GM08714 (cell line): ENCODE results near the gene CAMK2N2.

Source experiments
- H3K4me3 ChIP-seq: fragments of 200-500 bp; sonication (Bioruptor generic); 2 replicates; pipeline ENCODE4 v1.5.1; 2014; ENCODE audit warnings: mild to moderate bottlenecking, low read length, inconsistent platforms
- ZNF274 ChIP-seq: IDR thresholded peaks from 2 replicates; pipeline ENCODE4 v1.6.1; 2012; ENCODE audit warnings: mild to moderate bottlenecking, low read depth, low read length

The CAMK2N2 gene

GRCh38 chr3:184261270-184261853 is at the start of gene CAMK2N2:
TSS of gene CAMK2N2 (minus strand) at chr3:184261553. CDS start at chr3:184261285, 268 bp downstream.
- TF ChIP-seq ZNF274 = no peak
- peak within 1 kb of the TSS; percentile 49; the same call in 1 of the 2 replicates for H3K4me3 ChIP-seq

DNA sequence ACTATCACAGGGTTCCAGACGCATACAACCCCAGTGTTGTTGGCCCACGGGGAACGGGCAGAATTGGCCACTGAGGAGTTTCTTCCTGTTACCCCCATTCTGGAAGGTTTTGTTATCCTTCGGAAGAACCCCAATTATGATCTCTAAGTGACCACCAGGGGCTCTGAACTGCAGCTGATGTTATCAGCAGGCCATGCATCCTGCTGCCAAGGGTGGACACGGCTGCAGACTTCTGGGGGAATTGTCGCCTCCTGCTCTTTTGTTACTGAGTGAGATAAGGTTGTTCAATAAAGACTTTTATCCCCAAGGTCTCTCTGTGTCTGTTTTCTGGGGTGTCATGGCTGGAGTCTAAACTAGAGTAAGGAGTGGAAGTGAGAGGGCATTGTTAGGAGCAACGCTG is 47.4 kb upstream of the CAMK2N2 start:
- TF ChIP-seq ZNF274 = no peak

DNA sequence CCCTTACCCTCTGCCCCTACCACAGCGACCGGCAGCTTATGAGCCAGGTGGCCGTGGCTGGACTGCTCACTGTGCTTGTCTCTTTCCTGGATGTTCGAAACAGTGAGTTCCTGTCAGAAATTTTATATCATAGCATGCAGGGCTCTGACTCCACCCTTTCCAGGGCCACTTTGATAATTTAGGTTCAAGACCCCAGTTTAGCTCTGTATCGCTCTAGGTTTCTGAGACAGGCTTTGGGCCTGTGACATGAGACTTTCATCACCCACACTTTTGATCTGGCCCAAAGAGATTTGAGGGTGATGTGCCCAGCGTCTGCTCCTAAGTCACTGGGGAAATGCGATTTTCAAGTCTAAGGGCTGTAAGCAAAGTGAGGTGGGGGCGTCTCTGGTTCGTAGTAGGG is 46.6 kb upstream of the CAMK2N2 start:
- no peak for TF ChIP-seq ZNF274
- H3K4me3 ChIP-seq = no peak overlapping the region

More for the DNA sequence above, 47.4 kb upstream of the CAMK2N2 start:
- H3K4me3 ChIP-seq = no peak overlapping the region

- TF ChIP-seq ZNF274 = no peak
Observed at GRCh38 chr3:184306341-184306972, 45.1 kb upstream of the CAMK2N2 start.

GRCh38 chr3:184305577-184305976 is 44.2 kb upstream of the CAMK2N2 start:
- no peak for TF ChIP-seq ZNF274
- no peak overlapping the region for H3K4me3 ChIP-seq

More at GRCh38 chr3:184306341-184306972, 45.1 kb upstream of the CAMK2N2 start:
- H3K4me3 ChIP-seq = no peak overlapping the region

GRCh38 chr3:184300378-184300720 is 39.0 kb upstream of the CAMK2N2 start:
- H3K4me3 ChIP-seq = peak overlapping the region; percentile 94
- no peak for TF ChIP-seq ZNF274

DNA sequence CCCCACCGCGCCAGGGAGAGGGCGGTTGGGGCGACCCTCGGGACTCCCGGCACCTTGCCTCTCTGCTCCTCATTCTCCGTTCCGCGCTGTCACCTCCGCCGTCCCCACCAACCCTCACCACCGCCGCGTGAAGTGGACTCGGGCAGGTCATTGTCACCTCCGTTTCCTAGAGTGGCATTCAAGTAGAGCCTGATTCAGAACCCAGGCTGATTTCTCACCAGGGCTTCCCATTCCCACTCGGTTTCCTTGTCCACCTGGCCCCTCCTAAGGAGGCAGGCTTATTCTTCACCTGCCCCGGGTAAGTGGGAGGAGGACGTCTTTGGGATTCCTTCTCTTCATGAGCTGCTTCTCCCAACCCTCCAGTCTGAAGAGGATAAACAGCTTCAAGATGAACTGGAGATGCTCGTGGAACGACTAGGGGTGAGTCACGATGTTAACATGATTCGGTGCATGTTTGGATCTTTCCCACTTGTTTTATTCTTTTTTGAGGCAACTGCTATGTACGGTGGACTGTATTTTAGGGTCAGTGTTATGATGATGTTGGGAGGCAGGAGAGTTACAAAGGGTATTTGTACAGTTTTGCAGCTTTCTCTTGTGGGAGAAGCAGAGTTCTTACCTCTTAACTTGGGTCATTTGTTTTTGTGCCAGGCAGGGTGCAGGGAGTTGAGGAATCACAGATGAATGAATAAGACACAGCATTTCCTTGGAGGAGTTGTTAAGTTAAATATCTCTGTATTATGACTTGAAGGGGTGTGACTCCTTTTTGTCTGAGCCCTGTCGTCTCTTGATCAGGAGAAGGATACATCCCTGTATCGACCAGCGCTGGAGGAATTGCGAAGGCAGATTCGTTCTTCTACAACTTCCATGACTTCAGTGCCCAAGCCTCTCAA is 38.4 kb upstream of the CAMK2N2 start:
- peak overlapping the region; percentile 94 for H3K4me3 ChIP-seq
- TF ChIP-seq ZNF274 = no peak

DNA sequence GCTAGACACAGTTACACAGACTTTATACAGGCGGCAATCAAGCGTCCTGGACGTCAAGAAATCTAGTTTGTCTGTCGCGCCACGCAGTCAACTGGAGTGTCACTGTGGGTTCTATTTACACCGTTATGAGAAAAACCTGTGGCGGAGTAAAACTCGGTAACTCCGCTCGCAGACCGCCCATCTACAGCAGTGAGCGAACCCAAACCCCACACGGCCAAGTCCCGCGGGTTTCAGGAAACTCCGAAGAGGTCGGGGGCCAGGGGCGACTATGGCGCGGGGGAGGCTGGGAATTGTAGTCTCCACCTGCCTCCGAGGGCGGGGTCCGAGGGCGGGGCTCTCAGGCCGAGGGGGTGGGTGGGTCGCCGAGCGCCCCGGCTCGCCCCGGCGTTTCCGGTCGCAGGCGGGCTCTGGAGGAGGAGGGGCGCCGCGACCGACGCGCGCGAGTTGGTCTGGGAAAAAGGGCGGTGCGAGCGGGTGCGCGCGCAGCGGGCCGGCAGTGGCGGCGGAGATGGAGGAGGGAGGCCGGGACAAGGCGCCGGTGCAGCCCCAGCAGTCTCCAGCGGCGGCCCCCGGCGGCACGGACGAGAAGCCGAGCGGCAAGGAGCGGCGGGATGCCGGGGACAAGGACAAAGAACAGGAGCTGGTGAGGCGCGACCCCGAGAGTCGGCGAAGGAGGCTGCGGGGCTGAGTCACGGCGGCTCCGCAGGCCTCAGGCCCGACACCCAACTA is 37.6 kb upstream of the CAMK2N2 start, which contains the start of gene PSMD2:
Gene PSMD2 (plus strand): TSS at position 483 of the 729 bp plus-strand sequence. CDS start 26 bp downstream, at position 509.
- H3K4me3 ChIP-seq = peak within 1 kb of the TSS; percentile 94
- no peak for TF ChIP-seq ZNF274

DNA sequence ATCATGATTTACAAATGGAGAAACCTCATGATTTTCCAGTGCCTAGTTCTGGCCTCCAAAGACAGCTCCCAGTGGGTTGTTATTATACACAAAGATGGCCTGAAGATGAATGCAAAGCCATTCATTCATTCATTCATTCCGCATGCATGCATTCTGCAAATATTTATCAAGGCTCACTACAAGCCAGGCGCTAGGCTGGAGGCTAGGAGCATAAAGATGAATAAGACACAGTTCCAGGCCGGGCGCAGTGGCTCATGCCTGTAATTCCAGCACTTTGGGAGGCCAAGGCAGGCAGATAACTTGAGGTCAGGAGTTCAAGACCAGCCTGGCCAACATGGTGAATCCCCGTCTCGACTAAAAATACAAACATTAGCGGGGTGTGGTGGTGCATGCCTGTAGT is 35.3 kb upstream of the CAMK2N2 start:
- TF ChIP-seq ZNF274 = no peak
- H3K4me3 ChIP-seq = no peak overlapping the region

DNA sequence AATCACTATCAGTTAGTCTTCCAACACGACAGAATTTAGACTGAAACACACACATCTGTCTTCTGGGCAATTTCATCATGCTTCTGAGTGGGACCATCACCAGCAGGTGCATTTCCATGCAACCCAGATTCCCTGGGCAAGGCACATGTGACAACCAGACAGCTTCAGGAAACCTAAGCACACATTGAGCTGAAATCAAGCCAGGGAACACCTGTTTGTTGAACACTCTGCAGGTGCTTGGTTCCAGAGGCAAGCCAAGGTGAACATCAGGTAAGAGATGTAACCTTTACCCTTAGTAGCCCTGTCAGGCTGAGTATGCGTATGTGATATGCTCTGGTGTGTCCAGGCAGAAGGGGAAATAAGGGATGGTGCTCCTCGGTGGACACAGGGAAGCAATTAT is 34.4 kb upstream of the CAMK2N2 start:
- TF ChIP-seq ZNF274 = no peak
- H3K4me3 ChIP-seq = no peak overlapping the region

DNA sequence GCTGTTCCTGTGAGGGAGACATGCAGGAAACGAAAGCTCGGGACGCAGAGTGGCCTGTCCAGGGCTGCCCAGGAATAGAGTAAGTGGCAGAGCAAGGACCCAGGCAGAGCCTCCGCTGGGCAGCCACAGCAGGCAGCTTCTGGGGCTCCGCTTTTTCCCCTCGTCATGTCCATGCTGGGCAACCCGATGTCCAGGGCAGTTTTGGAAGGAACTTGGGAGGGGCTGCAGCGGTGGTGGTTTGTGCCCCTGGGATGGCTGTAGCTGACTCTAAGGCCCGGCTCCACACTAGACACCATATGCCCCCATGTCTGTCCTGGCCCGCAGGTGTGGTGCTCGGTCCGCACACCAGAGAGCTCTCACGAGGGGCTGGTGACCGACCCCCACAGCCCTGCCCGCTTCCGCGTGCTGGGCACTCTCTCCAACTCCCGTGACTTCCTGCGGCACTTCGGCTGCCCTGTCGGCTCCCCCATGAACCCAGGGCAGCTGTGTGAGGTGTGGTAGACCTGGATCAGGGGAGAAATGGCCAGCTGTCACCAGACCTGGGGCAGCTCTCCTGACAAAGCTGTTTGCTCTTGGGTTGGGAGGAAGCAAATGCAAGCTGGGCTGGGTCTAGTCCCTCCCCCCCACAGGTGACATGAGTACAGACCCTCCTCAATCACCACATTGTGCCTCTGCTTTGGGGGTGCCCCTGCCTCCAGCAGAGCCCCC is 30.5 kb upstream of the CAMK2N2 start:
- no peak overlapping the region for H3K4me3 ChIP-seq

DNA sequence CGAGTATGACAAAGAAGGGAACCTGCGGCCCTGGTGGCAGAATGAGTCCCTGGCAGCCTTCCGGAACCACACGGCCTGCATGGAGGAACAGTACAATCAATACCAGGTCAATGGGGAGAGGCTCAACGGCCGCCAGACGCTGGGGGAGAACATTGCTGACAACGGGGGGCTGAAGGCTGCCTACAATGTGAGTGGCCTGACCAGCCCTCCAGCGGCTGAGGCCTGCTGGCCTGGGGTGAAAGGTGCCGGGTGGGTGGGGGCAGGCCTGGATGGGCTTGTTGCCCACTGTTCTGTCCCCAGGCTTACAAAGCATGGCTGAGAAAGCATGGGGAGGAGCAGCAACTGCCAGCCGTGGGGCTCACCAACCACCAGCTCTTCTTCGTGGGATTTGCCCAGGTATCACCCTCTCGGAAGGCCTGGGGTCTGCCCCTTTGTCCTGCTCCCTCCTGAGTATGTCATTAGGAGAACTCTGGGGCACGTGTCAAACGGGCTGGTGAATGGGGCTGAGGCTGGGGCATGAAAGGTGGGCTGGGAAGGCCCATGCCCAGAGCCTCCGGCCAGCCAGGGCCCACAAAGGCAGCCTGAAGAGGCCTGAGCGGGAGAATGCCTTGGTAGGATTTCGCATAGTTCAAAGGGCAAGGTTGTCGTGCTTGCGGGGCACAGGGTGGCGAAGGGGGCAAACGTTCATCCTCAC is 29.8 kb upstream of the CAMK2N2 start:
- no peak for TF ChIP-seq ZNF274
- no peak overlapping the region for H3K4me3 ChIP-seq

More for the DNA sequence above, 30.5 kb upstream of the CAMK2N2 start:
- TF ChIP-seq ZNF274 = no peak

- no peak overlapping the region for H3K4me3 ChIP-seq
- TF ChIP-seq ZNF274 = no peak
Observed at GRCh38 chr3:184290331-184290730, 29.0 kb upstream of the CAMK2N2 start.
